ENCODE data around the gene CTDSPL2. TPM values are rescaled to one million over a fixed set of nuclear protein-coding genes. Genes with fewer than 3 reads are reported as not detected.
A peak's percentile ranks its signal among the peaks of the same experiment; 100 is the strongest.

Gene CTDSPL2
- total RNA-seq: 10 to 100 TPM; 63.0 to 69.8 TPM
- 42.4 TPM for polyA plus RNA-seq

DNA sequence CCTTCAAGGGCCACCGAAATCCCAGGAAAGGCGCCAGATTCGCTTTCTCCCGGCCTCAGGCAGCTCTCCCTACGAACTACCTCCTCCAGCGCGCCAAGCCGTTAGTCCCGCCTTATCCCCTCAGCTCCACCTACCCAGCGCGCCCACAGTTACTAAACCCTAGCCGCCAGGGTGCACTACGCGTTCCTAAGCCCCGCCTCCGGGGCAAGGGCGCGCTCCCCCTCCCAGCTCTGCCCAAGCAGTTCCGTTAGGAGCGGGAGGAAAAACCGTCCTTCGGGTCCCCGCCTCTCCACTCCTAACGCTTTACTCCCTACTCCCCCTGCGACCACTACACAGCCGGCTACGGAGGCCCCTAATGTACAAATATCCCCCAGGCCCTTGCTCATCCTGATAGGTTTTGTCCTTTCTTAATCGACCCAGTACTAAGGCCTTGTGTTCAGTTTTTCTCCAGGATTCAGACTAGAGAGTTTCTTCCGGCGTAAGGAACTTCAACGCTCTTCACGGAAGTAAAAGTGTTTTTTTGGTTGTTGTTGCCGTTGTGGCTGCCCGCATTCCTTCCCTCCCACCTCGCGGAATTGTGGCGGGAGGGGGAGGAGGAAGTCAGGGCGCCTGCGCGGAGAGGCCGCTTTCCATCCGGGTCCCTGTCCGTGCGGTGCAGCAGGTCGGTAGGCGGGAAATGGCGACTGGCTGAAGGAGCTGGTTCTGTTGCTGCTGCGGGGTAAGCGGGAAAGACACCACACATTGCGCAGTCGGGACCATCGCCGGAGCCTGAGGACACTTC, at the start of gene CTDSPL2:
Gene CTDSPL2 (plus strand): TSS at position 655 of the 781 bp plus-strand sequence. CDS start 31,386 bp downstream, outside the sequence.
- H3K9me3 Mint-ChIP-seq: peaks cover 0 to 5% (median 0%) of the 10 kb centered on the region in 5 donors
- H3K9me3 ChIP-seq (ENCODE audit: low read length): no peaks in the 10 kb centered on the region
- peaks cover 46 to 69% (median 60%) of the 10 kb centered on the region in 3 donors for H3K4me1 Mint-ChIP-seq
- peaks cover 0 to 31% (median 4%) of the 10 kb centered on the region in 3 donors for H3K36me3 Mint-ChIP-seq
- H3K27me3 ChIP-seq (ENCODE audit: insufficient read depth, low read length, poor library complexity, severe bottlenecking): no peaks in the 10 kb centered on the region
- H3K27ac ChIP-seq (ENCODE audit: low read depth, low read length): peak within 1 kb of the TSS; percentile 95
- DNase-seq: peak; percentile 91 to 96 (median 93)
- peak within 1 kb of the TSS; percentile 96 to 100 (median 98) for H3K4me3 Mint-ChIP-seq
- H3K4me1 ChIP-seq (ENCODE audit: insufficient read depth, low read length): peaks cover 24% of the 10 kb centered on the region
- peak within 1 kb of the TSS; percentile 97 to 100 (median 99) for H3K27ac Mint-ChIP-seq
- POLR2A ChIA-PET: interaction anchor here (0.6 to 2.6 kb wide), 8 partner anchors 16 to 285 kb away, joined by 3 to 26 read pairs (median 6); partner anchors contain the start of genes EIF3J and GOLM2
- CTCF ChIA-PET: interaction anchor here (0.9 to 2.0 kb wide), 8 partner anchors 9 to 139 kb away, joined by 3 to 9 read pairs (median 3); no protein-coding TSS in a partner anchor
- no peaks in the 10 kb centered on the region for H3K36me3 ChIP-seq (ENCODE audit: insufficient read depth, low read length)
- peak within 1 kb of the TSS; percentile 91 for H3K4me3 ChIP-seq (ENCODE audit: low read length)
- peaks cover 0 to 9% of the 10 kb centered on the region in 2 donors for H3K27me3 Mint-ChIP-seq

DNA sequence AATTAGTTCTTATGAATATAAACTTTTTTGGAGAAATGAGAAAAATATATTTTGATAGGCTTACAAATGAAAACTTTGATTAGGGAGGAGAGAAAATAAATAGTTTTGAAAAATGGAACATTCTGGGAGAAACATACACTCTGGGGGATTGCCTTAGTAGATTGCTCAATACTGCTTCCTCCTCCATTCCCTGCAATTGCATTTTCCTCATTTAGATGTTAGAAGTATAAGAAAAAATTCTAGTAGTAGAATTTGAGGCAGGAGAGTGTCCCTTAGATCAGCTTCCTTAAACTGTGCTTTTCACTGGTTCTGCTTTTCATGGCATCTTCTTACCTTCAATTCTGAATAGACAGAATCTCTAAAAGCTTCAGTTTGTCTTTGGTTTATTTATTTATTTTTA, 46.2 kb upstream of the CTDSPL2 start:
- no peaks in the 10 kb centered on the region for H3K27me3 ChIP-seq (ENCODE audit: insufficient read depth, low read length, poor library complexity, severe bottlenecking)
- H3K4me1 ChIP-seq (ENCODE audit: insufficient read depth, low read length): no peaks in the 10 kb centered on the region
- H3K4me1 Mint-ChIP-seq: peaks cover 3 to 7% (median 6%) of the 10 kb centered on the region in 3 donors
- peaks cover 6% of the 10 kb centered on the region for H3K36me3 ChIP-seq (ENCODE audit: insufficient read depth, low read length)
- H3K27ac Mint-ChIP-seq: no peak overlapping the region
- no peaks in the 10 kb centered on the region for H3K9me3 Mint-ChIP-seq
- no peak overlapping the region for H3K4me3 ChIP-seq (ENCODE audit: low read length)
- ChIA-PET CTCF (no interaction called here), POLR2A (no interaction called here)
- no peak overlapping the region for H3K27ac ChIP-seq (ENCODE audit: low read depth, low read length)
- H3K9me3 ChIP-seq (ENCODE audit: low read length): no peaks in the 10 kb centered on the region
- H3K4me3 Mint-ChIP-seq: no peak overlapping the region
- peaks cover 4 to 35% (median 20%) of the 10 kb centered on the region in 3 donors for H3K36me3 Mint-ChIP-seq
- no peak for DNase-seq
- no peaks in the 10 kb centered on the region for H3K27me3 Mint-ChIP-seq

DNA sequence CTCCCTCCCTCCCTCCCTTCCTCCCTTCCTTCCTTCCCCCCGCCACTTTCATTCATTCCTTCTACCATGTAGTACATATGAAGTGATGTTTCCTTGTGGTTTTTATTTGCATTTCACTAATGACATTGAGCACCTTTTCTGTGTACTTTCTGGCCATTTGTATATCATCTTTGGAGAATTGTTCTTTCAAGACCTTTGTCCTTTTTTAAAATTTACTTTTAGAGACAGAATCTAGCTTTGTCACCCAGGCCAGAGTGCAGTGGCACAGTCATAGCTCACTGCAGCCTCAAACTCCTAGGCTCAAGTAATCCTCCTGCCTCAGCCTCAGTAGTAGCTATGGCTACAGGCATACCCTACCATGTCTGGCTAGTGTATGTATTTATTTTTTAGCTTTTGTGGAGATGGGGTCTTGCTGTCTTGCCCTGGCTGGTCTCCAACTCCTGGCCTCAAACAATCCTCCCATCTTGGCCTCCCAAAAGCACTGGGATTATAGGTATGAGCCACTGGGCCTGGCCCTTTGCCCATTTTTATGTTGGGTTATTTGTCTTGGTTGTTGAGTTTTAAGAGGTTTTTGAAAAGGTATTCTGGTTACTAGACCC, 42.0 kb upstream of the CTDSPL2 start:
- Histone ChIP-seq H3K27ac (ENCODE audit: low read depth, low read length) (no peak overlapping the region), H3K36me3 (ENCODE audit: insufficient read depth, low read length) (peaks cover 6% of the 10 kb centered on the region), H3K4me1 (ENCODE audit: insufficient read depth, low read length) (no peaks in the 10 kb centered on the region), H3K27me3 (ENCODE audit: insufficient read depth, low read length, poor library complexity, severe bottlenecking) (no peaks in the 10 kb centered on the region), H3K9me3 (ENCODE audit: low read length) (no peaks in the 10 kb centered on the region), H3K4me3 (ENCODE audit: low read length) (no peak overlapping the region)
- ChIA-PET POLR2A (no interaction called here), CTCF (no interaction called here)
- H3K4me1 Mint-ChIP-seq: peaks cover 3 to 7% (median 6%) of the 10 kb centered on the region in 3 donors
- no peaks in the 10 kb centered on the region for H3K9me3 Mint-ChIP-seq
- H3K36me3 Mint-ChIP-seq: peaks cover 6 to 34% (median 18%) of the 10 kb centered on the region in 3 donors
- no peaks in the 10 kb centered on the region for H3K27me3 Mint-ChIP-seq
- no peak overlapping the region for H3K4me3 Mint-ChIP-seq
- no peak for DNase-seq
- H3K27ac Mint-ChIP-seq: peak overlapping the region in 1 of 8 donors; percentile 41

DNA sequence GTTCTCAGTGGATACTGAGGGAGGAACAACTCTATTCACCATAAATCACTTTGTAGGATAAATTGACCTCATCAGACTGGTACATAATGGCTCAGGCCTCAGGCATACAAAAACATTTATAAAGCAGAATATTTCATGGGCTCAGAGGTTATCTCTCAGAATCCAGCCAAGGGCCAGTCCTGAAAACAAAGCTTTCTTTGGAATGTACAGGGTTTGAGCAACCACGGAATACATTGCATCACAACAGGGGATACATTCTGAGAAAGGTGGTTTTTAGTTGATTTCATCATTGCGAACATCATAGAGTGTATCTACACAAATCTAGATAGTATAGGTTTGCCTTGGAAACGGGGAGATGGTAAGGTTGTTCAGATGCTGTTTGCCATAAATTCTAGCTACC, 33.4 kb upstream of the CTDSPL2 start:
- no peak for DNase-seq
- Mint-ChIP-seq H3K4me1 (peaks cover 7 to 19% (median 15%) of the 10 kb centered on the region in 3 donors), H3K27me3 (no peaks in the 10 kb centered on the region), H3K9me3 (no peaks in the 10 kb centered on the region), H3K27ac (peak overlapping the region in 4 of 8 donors; percentile 33 to 57 (median 42)), H3K36me3 (peaks cover 0 to 8% (median under 1%) of the 10 kb centered on the region in 3 donors), H3K4me3 (no peak overlapping the region)
- POLR2A ChIA-PET: no interaction called here
- no peak overlapping the region for H3K27ac ChIP-seq (ENCODE audit: low read depth, low read length)
- H3K9me3 ChIP-seq (ENCODE audit: low read length): no peaks in the 10 kb centered on the region
- H3K27me3 ChIP-seq (ENCODE audit: insufficient read depth, low read length, poor library complexity, severe bottlenecking): no peaks in the 10 kb centered on the region
- H3K4me1 ChIP-seq (ENCODE audit: insufficient read depth, low read length): no peaks in the 10 kb centered on the region
- H3K36me3 ChIP-seq (ENCODE audit: insufficient read depth, low read length): no peaks in the 10 kb centered on the region
- H3K4me3 ChIP-seq (ENCODE audit: low read length): no peak overlapping the region
- CTCF ChIA-PET: no interaction called here

DNA sequence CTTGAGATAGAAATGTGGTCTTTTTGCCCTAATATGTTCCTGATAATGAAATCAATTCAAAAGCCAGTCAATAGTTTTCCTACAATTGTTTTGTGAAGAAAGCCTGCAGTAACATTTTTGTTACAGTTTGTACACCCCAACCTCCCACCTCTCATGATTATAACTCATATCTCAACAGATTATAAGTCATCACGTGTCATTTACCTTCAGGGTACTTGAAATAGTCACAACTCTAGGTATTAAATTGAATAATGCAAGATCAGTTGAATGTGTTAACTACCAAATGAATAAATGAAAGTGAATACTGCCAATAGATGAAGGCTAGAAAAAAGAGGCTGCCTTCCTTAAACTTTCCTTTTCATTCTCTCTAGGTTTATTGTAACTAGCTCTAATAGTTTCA, 32.9 kb upstream of the CTDSPL2 start:
- Mint-ChIP-seq H3K4me3 (peak overlapping the region in 3 of 7 donors; percentile 1 to 48 (median 18)), H3K27me3 (no peaks in the 10 kb centered on the region), H3K9me3 (no peaks in the 10 kb centered on the region), H3K27ac (peak overlapping the region in 6 of 8 donors; percentile 14 to 57 (median 28)), H3K4me1 (peaks cover 7 to 20% (median 15%) of the 10 kb centered on the region in 3 donors), H3K36me3 (peaks cover 0 to 9% (median 2%) of the 10 kb centered on the region in 3 donors)
- H3K9me3 ChIP-seq (ENCODE audit: low read length): no peaks in the 10 kb centered on the region
- no peaks in the 10 kb centered on the region for H3K4me1 ChIP-seq (ENCODE audit: insufficient read depth, low read length)
- H3K27me3 ChIP-seq (ENCODE audit: insufficient read depth, low read length, poor library complexity, severe bottlenecking): no peaks in the 10 kb centered on the region
- H3K27ac ChIP-seq (ENCODE audit: low read depth, low read length): no peak overlapping the region
- ChIA-PET POLR2A (no interaction called here), CTCF (no interaction called here)
- H3K4me3 ChIP-seq (ENCODE audit: low read length): no peak overlapping the region
- no peaks in the 10 kb centered on the region for H3K36me3 ChIP-seq (ENCODE audit: insufficient read depth, low read length)
- DNase-seq: no peak

DNA sequence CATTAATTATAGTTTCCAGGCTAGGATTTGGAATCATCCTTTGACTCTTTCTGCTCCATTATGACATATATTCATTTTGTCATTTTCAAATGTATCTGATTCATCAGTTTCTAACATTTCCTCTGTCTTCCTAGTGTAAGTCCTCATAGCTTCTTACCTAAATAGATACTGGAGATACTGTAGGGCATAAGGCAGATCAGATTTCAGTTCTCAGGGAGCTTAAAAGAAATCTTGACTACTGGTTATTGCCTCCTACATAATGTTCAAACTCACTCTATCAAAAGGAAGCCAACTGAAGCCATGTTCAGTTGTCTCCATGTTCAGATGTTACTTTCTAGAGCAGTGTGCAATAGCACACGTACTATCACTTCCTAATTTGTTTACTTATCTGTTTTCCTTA, 29.6 kb upstream of the CTDSPL2 start:
- H3K9me3 Mint-ChIP-seq: no peaks in the 10 kb centered on the region
- no peak overlapping the region for H3K4me3 Mint-ChIP-seq
- POLR2A ChIA-PET: interaction anchor here (0.6 to 0.7 kb wide), 2 partner anchors 10 to 48 kb away, joined by 3 to 7 read pairs; no protein-coding TSS in a partner anchor
- H3K27ac Mint-ChIP-seq: peak overlapping the region in 2 of 8 donors; percentile 43 to 73
- no peaks in the 10 kb centered on the region for H3K36me3 ChIP-seq (ENCODE audit: insufficient read depth, low read length)
- no peak overlapping the region for H3K4me3 ChIP-seq (ENCODE audit: low read length)
- no peak for DNase-seq
- H3K27me3 ChIP-seq (ENCODE audit: insufficient read depth, low read length, poor library complexity, severe bottlenecking): no peaks in the 10 kb centered on the region
- no peaks in the 10 kb centered on the region for H3K4me1 ChIP-seq (ENCODE audit: insufficient read depth, low read length)
- no peak overlapping the region for H3K27ac ChIP-seq (ENCODE audit: low read depth, low read length)
- no peaks in the 10 kb centered on the region for H3K27me3 Mint-ChIP-seq
- H3K4me1 Mint-ChIP-seq: peaks cover 7 to 20% (median 15%) of the 10 kb centered on the region in 3 donors
- peaks cover 0 to 15% (median 7%) of the 10 kb centered on the region in 3 donors for H3K36me3 Mint-ChIP-seq
- CTCF ChIA-PET: no interaction called here
- H3K9me3 ChIP-seq (ENCODE audit: low read length): no peaks in the 10 kb centered on the region

DNA sequence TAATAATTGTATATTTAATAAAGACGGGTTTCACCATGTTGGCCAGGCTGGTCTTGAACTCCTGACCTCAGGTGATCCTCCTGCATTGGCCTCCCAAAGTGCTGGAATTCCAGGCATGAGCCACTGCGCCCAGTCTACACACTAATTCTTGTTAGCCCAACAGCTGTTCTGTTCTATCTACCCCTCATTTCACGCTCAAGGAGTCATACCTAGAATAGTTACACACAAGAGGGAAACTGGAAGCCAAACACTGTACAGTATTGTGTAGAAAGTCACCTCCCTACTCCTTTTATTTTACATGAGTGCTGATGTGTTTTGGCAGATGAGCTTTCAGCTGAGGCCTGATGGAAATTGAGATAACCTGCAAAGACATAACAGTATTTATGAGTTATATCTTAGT, 13.4 kb upstream of the CTDSPL2 start:
- Histone ChIP-seq H3K27me3 (ENCODE audit: insufficient read depth, low read length, poor library complexity, severe bottlenecking) (no peaks in the 10 kb centered on the region), H3K4me3 (ENCODE audit: low read length) (no peak overlapping the region), H3K9me3 (ENCODE audit: low read length) (no peaks in the 10 kb centered on the region), H3K27ac (ENCODE audit: low read depth, low read length) (no peak overlapping the region), H3K36me3 (ENCODE audit: insufficient read depth, low read length) (no peaks in the 10 kb centered on the region), H3K4me1 (ENCODE audit: insufficient read depth, low read length) (no peaks in the 10 kb centered on the region)
- Mint-ChIP-seq H3K9me3 (no peaks in the 10 kb centered on the region), H3K4me3 (no peak overlapping the region), H3K36me3 (peaks cover 4 to 19% (median 5%) of the 10 kb centered on the region in 3 donors), H3K4me1 (no peaks in the 10 kb centered on the region), H3K27me3 (no peaks in the 10 kb centered on the region), H3K27ac (no peak overlapping the region)
- POLR2A ChIA-PET: no interaction called here
- CTCF ChIA-PET: no interaction called here
- no peak for DNase-seq

All from CD8-positive, alpha-beta memory T cell (primary cell).